Duodenal mucosa (tissue), 2 donors: ENCODE results near the gene ROS1.
"Not testable (repeated sequence)": the region's sequence is repeated elsewhere in the genome, so short reads cannot be mapped to it uniquely, and the experiment has no call there.

ENCODE experiments used
- H3K27ac ChIP-seq: one replicate; pipeline ENCODE4 v1.7.0; 2013; ENCODE audit warnings: low read depth, low read length
- H3K27me3 ChIP-seq, 2 donors: one replicate each; pipeline ENCODE4 v1.7.0; 2013; ENCODE audit warnings: low read length in 2 of 2, control low read depth in 1 of 2; ENCODE audit not compliant: insufficient read depth in 2 of 2, control insufficient read depth in 1 of 2
- H3K36me3 ChIP-seq, 2 donors: one replicate each; pipeline ENCODE4 v1.7.0; 2013; ENCODE audit warnings: low read length in 2 of 2, control low read depth in 1 of 2; ENCODE audit not compliant: insufficient read depth in 2 of 2, control insufficient read depth in 1 of 2
- H3K4me1 ChIP-seq, 2 donors: one replicate each; pipeline ENCODE4 v1.7.0; 2013; ENCODE audit warnings: low read length in 2 of 2, control low read depth in 1 of 2; ENCODE audit not compliant: insufficient read depth in 2 of 2, control insufficient read depth in 1 of 2
- H3K4me3 ChIP-seq, 2 donors: one replicate each; pipeline ENCODE4 v1.7.0; 2013; ENCODE audit warnings: low read length in 2 of 2, low read depth in 1 of 2
- H3K9ac ChIP-seq, 2 donors: one replicate each; pipeline ENCODE4 v1.7.0; 2013; ENCODE audit warnings: low read length in 2 of 2, low read depth in 1 of 2
- H3K9me3 ChIP-seq, 2 donors: one replicate each; pipeline ENCODE4 v1.7.0; 2013; ENCODE audit warnings: low read length in 2 of 2, control low read depth in 1 of 2; ENCODE audit not compliant: control insufficient read depth in 1 of 2

ROS1 gene

GRCh38 chr6:117264692-117265409 is 160.9 kb downstream of the ROS1 start:
- H3K9me3 ChIP-seq: no peaks in the 10 kb centered on the region
- no peak overlapping the region for H3K9ac ChIP-seq
- peaks cover 57 to 79% of the 10 kb centered on the region in 2 donors for H3K27me3 ChIP-seq
- peaks cover 5 to 8% of the 10 kb centered on the region in 2 donors for H3K4me1 ChIP-seq
- peak overlapping the region; percentile 38 to 49 for H3K4me3 ChIP-seq
- H3K36me3 ChIP-seq: no peaks in the 10 kb centered on the region
- no peak overlapping the region for H3K27ac ChIP-seq

- Histone ChIP-seq H3K27ac (no peak overlapping the region), H3K27me3 (peaks cover 52 to 74% of the 10 kb centered on the region in 2 donors), H3K4me1 (peaks cover 5 to 8% of the 10 kb centered on the region in 2 donors), H3K9me3 (no peaks in the 10 kb centered on the region), H3K9ac (no peak overlapping the region), H3K4me3 (peak overlapping the region; percentile 38 to 49), H3K36me3 (no peaks in the 10 kb centered on the region)
These were observed 161.4 kb downstream of the ROS1 start for GRCh38 chr6:117264369-117264691.

GRCh38 chr6:117263353-117263927 is 162.3 kb downstream of the ROS1 start:
- Histone ChIP-seq H3K27me3 (peaks cover 43 to 65% of the 10 kb centered on the region in 2 donors), H3K4me3 (no peak overlapping the region), H3K27ac (no peak overlapping the region), H3K9ac (no peak overlapping the region), H3K9me3 (no peaks in the 10 kb centered on the region), H3K36me3 (no peaks in the 10 kb centered on the region), H3K4me1 (peaks cover 5 to 8% of the 10 kb centered on the region in 2 donors)

- H3K9me3 ChIP-seq: no peaks in the 10 kb centered on the region
- H3K36me3 ChIP-seq: no peaks in the 10 kb centered on the region
- peaks cover 36 to 58% of the 10 kb centered on the region in 2 donors for H3K27me3 ChIP-seq
- H3K4me1 ChIP-seq: peaks cover 5 to 8% of the 10 kb centered on the region in 2 donors
- H3K9ac ChIP-seq: no peak overlapping the region
- no peak overlapping the region for H3K4me3 ChIP-seq
- no peak overlapping the region for H3K27ac ChIP-seq
These were observed 162.9 kb downstream of the ROS1 start for GRCh38 chr6:117262799-117263198.

GRCh38 chr6:117253785-117254184 is 172.0 kb downstream of the ROS1 start:
- Histone ChIP-seq H3K27me3 (no peaks in the 10 kb centered on the region), H3K36me3 (no peaks in the 10 kb centered on the region), H3K9me3 (no peaks in the 10 kb centered on the region), H3K4me3 (no peak overlapping the region), H3K9ac (no peak overlapping the region), H3K27ac (no peak overlapping the region), H3K4me1 (no peaks in the 10 kb centered on the region)

- H3K4me1 ChIP-seq, H3K9ac ChIP-seq, H3K36me3 ChIP-seq, H3K9me3 ChIP-seq, H3K27me3 ChIP-seq, H3K27ac ChIP-seq, H3K4me3 ChIP-seq: not testable (repeated sequence)
These were observed 180.8 kb downstream of the ROS1 start for GRCh38 chr6:117244979-117245378.

GRCh38 chr6:117244571-117244970 is 181.2 kb downstream of the ROS1 start:
- not testable (repeated sequence) for H3K9ac ChIP-seq

More at GRCh38 chr6:117244571-117244970, 181.2 kb downstream of the ROS1 start:
- H3K4me1 ChIP-seq, H3K4me3 ChIP-seq, H3K27ac ChIP-seq, H3K9me3 ChIP-seq, H3K36me3 ChIP-seq, H3K27me3 ChIP-seq: not testable (repeated sequence)
